ENCODE results near the gene CD300E. TPM values are rescaled to one million over a fixed set of nuclear protein-coding genes. Genes with fewer than 3 reads are reported as not detected.
"Not testable (repeated sequence)": the region's sequence is repeated elsewhere in the genome, so short reads cannot be mapped to it uniquely, and the experiment has no call there.

CD300E gene
- total RNA-seq, 1 donor from 2014 or later, result not detected

DNA sequence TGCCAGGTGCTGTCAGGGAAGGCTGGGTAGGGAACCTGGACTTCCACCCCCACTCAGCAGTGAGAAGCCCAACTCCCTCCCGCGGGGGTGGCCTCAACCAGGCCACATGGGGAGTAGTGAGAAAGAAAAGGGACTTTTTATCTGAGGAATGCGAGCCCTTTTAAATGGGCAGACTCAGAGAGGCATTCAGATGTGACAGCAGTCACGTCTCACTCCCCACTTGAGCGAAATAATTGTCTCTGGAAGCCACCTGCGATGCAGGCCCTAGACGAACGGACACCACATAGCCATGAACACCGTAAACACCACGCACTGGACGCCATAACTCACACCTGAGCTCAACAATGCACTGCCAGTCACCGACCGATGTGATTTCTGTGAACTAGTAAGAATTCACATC, 11.9 kb upstream of the CD300E start:
- DNase-seq (ENCODE audit: low read depth in 2 of 2), result no peak

DNA sequence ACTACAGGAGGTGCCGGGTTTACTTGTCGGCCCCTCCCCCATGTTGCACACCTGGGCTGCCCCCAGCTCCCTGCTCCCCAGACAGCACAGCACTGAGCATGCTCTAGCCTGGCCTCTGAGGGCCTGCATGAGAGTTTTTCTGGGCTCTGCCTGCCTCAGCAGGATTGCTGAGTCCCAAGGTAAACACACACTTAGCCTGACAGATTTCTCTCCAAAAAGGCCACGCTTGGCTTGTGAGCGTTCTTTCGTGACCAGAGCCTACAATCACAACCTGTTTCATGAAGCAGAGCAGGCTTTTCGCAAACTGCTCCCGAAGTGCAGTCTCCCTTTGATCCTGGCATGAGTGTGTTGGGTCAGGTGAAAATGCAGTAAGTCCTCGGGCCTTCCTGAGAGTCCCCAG, 9.8 kb upstream of the CD300E start:
- no peak for DNase-seq (ENCODE audit: low read depth in 2 of 2)

DNA sequence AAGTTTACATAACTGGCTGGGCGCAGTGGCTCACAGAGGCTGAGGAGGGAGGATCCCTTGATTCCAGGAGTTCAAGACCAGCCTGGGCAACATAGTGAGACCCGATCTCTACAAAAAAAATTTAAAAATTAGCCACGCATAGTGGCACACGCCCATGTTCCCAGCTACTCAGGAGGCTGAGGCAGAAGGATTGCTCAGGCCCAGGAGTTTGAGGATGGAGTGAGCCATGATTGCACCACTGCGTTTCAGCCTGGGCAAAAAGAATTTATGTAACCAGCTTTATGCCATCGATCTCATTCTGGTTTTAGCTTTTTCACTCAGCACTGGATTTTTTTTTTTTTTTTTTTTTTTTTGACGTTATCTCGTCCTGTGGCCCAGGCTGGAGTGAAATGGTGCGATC, 9.1 kb upstream of the CD300E start:
- DNase-seq (ENCODE audit: low read depth in 2 of 2), result no peak

DNA sequence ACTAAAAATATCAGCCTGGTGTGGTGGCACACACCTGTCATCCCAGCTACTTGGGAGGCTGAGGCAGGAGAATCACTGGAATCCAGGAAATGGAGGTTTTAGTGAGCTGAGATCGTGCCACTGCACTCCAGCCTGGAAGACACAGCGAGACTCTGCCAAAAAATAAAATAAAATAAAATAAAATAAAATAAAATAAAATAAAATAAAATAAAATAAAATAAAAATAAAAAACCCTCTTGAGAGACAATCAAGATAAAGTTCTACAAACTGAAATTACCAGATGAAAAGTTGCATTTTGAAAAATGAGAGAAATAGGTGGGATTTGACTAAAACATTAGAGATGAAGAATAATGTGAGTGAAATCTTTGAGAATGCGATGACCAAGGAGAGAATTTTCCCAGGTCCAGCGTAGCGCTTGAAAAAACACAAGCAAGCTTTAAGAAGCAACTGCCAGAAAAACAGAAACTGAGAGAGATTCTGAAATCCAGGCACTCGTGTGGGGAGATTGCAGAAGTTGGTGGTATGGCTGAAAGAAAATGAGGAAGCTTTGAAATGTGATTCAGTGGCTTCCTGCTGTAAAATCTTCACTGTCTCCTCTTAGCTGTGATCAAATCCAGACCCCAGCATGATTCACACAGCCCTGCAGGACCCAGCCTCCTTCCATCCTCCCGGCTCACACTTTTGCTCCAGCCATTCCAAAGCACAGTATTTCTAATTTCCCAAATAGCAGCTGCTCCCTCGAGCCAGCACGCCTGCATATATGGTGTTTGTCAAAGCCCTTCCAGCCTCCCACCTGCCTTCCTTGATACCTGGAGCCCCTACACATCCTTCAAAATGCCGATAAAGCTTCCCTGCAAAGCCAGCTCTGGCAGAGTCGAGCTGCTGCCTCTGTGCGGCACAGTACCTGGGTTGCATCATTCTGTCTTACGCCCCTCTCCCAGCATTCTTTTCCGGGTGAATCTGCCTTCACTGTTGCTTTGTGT, 8.2 kb upstream of the CD300E start:
- no peak for DNase-seq (ENCODE audit: low read depth in 2 of 2)

DNA sequence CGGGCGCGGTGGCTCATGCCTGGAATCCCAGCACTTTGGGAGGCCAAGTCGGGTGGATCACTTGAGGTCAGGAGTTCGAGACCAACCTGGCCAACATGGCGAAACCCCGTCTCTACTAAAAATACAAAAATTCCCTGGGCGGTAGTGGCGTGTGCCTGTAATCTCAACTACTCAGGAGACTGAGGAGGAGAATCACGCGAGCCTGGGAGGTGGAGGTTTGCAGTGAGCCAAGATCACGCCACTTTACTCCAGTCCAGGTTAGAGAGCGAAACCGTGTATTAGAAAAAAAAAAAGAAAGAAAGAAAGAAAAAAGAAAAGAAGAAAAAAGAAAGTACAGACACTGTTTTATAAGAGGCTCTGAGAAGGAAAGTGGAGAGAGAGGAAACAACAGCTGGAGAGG, 6.7 kb upstream of the CD300E start:
- DNase-seq (ENCODE audit: low read depth in 2 of 2), result not testable (repeated sequence)

DNA sequence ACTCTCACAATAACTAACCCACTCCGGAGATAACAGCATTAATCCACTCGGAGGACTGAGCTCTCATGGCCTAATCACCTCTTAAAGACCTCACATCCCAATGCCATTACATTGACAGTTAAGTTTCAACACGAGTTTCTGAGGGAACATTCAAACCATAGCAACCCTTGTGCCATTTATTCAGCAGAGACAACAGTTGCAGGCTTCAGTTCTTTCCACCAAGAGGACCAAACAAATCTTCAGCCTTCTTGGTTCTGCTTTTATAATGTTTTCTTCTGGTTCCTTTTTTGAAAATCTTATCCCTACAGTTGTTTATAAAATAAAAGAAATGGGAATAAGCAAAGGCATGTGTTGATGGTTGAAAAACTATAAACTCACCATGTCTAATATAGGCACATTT, 2.1 kb upstream of the CD300E start:
- DNase-seq (ENCODE audit: low read depth in 2 of 2), result no peak

DNA sequence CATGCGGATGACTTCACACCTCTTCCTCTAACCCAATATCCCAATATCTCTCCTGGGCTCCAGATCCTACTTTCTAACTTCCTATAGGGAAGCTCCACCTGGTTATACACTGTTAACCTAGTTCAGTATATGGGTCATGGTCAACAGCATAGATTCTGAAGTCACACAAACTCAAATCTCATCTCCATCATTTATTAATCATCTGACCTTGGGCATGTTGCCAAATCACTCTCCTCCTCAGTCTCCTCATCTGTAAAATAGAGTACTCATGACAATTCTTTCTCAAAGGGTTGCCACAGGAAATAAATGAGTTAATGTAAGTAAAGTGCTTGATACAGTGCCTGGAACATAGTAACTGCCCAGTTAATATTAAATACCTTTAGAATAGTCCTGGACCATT, 593 bp upstream of the CD300E start:
- DNase-seq (ENCODE audit: low read depth in 2 of 2), result no peak

DNA sequence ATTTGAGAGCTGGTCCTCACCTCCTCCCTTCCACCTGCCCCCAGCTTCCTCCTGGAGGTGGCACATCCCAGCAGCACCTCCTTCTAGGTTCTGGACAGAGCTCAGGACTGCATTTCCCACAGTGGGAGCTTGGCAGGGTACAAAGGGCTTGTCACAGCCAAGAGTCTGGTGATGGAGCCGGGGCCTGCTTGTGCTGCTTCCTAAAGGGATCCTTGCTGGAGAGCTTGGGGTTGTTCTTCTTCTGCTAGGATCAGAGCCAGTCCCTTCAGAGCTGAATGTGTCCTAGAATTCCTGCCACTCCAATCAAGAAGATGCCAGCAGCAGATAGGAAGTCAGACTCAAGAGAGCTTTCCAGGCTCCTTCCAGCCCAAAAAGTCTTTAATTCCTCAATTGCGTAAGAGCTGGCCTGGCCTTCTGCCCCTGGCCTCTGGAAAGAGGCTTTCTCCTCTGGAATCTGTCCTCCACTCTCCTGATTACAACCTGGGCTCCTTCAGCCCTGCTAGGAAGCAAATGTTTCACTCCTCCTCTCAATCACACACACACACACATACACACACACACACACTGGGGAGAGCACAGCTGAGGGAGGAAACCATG, 4.4 kb downstream of the CD300E start:
- no peak for DNase-seq (ENCODE audit: low read depth in 2 of 2)

DNA sequence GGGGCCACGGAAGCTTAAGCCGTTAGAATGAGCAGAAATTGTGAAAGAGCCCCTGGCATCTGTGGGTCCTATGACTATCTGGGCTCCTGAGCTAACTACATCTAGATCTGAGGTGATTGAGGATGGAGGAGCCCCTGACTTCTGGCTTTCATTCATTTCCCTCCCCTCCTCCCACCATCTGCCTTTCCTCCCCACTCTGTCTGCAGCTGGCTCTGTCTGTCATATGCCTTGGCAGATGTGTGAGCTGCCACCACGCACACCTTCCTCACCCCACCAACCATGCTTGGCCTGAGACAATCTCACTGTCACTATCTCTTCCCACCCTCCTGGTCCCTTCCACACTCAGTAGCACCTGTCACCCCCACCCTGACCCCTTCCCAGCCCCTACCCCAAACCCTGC, 5.1 kb downstream of the CD300E start:
- DNase-seq (ENCODE audit: low read depth in 2 of 2), result no peak

DNA sequence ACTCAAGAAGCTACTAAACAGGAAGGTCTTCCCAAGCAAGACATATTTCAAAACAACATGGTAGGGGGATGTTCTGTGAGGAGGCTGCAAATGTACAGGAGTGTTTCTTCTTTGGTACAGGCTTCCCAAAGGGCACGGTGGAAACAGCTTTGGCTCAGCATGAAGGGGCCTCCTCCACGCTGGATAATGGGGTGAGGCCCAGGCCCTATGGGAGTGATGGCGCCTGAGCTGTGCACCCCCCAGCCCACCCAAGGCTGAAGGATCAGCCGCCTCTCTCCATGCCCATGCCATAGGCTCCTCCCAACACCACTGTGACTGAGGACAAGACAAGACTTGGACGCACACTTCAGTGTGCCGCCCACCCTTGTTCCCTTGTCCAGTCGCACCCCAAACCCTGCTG, 6.8 kb downstream of the CD300E start:
- DNase-seq (ENCODE audit: low read depth in 2 of 2), result no peak

DNA sequence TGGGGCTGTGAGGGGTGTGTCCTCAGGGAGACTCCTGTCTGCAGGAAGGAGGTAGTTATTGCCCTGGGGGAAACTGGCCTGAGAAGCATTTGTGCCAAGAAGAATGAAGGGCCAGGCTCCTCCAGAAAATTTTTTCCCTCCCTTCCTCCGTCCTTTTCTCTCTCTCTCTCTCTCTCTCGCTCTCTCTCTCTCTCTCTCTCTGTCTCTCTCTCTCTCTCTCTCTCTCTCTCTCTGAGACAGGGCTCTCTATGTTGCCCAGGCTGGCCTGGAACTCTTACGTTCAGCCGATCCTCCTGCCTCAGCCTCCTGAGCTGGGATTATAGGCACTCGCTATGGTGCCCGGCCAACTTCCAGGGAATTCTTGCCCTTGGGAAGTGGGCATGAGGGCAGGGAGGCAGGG, 11.5 kb downstream of the CD300E start:
- no peak for DNase-seq (ENCODE audit: low read depth in 2 of 2)

DNA sequence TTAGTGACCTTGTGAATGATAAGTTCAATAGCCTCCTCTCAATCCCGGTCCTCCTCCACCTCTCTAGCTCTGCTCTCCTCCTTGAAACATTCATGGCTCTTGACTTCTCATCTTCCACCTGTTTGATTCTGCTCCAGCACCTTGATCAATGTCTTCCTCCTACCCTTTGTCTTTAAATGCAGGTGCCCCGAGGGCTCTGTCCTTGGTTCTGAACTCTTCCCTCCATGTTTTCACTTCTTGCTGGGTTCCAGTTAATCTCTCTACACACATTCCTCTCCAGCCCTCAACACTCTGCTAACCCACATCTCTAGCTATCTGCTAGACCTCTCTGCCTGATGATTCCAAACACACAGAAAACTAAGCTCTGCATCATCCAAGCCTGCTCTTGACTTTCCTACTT, 13.4 kb downstream of the CD300E start:
- no peak for DNase-seq (ENCODE audit: low read depth in 2 of 2)

DNA sequence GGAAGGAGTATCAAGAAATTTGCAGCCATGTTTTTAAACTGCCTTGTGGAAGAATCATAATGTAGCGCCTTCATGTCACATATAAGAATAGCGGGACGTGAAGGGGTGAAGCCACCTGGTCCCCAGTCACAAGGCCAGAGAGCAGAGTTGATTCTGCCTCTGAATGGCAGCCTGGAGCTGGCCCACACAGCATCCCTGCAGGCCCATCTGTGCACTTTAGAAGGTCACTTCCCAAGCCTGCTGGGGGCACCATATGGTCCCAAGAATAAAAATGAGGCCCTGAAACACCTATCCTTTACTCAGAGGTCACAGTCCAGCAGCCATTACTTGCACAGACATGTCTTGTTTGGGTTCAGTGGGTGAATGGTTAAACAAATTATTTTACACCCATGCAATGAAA, 15.0 kb downstream of the CD300E start:
- DNase-seq (ENCODE audit: low read depth in 2 of 2), result no peak

DNA sequence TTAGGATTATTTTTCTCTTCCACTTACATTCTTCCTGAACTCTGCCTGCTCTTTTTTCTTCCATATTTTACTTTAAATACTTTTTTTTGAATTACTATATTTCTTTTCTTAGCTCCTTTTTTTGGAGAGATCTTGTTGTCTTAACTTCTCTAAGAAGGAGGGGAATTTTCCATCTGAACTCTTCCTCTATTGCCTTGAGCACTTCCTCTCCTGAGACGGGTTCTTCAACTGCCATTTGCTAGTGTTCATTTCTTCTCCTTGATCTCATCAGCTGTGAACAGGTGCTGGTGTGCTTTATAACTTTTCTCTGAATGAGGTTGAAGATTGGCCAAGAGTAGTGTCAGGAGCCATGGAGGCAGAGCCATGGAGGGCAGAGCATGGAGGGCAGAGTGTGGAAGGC, 16.3 kb downstream of the CD300E start:
- DNase-seq (ENCODE audit: low read depth in 2 of 2), result no peak

DNA sequence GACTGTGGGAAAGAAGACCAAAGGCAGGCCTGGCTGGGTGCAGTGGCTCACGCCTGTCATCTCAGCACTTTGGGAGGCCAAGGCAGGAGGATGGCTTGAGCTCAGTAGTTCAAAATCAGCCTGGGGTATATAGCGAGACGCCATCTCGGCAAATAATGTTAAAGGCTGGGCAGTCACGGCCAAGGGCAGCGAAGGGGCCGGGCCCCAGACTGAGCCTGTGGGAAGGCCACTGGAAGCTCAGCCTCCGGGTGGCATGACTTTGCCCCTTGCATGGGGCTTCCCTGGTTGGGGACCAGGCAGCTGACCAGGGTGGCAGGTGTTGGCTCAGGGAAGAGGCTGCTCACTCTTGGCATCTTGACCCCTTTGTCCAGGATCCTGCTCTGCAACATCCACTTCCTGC, 17.5 kb downstream of the CD300E start:
- DNase-seq (ENCODE audit: low read depth in 2 of 2), result no peak

DNA sequence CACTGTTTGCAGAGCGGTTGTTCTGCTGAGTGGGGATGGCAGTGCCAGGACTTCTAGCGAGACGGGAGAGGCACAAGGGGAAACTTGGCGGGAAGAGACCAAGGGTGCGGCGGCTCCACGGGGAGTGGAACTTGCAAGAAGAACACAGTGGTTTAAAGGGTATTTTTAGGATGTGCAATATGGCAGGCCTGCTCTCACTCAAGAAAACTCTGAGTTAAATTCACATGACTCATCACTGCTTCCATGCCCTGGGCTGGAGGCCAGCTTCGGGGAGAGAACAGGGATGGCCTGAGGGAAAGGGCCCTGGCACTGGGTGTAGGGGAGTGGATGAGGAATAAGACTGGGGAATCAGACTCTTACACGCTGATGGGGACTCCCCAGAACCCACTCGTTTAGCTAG, 18.2 kb downstream of the CD300E start:
- no peak for DNase-seq (ENCODE audit: low read depth in 2 of 2)

DNA sequence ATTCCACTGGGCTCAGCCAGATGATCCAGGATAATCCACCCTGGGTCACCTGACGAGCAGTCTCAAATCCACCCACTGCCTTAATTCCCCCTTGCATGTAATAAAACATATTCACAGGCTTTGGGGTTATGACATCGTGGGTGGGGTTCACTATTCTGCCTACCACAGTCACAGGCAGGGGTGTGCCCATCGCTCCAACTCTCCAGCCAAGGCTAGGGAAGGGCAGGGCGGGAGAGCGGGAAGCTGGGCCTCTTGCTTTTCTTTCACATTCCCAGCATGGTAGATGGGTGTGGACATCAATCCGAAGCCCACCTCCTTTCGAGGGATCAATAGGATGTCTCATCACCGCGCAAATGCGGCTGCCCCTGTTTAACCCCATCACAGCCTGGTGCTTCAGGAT, 18.8 kb downstream of the CD300E start:
- no peak for DNase-seq (ENCODE audit: low read depth in 2 of 2)

DNA sequence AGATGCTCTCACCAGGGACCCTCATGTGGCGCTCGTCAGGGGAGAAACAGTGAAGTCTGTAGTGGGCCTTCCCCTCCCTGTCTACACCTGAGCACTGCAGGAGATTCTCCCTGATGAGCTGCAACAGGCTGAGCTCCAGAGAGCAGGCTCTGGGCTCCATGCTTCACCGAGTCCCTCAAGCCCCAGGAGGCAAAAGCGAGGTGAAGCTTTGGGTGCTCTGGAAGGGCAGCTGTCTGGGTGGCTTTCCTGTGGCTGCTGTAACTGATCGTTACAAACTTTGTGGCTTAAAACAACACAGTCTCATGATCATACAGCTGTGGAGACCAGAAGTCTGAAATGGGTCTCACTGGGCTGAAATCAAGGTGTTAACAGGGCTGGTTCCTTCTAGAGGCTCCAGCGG, 19.3 kb downstream of the CD300E start:
- DNase-seq (ENCODE audit: low read depth in 2 of 2), result no peak

DNA sequence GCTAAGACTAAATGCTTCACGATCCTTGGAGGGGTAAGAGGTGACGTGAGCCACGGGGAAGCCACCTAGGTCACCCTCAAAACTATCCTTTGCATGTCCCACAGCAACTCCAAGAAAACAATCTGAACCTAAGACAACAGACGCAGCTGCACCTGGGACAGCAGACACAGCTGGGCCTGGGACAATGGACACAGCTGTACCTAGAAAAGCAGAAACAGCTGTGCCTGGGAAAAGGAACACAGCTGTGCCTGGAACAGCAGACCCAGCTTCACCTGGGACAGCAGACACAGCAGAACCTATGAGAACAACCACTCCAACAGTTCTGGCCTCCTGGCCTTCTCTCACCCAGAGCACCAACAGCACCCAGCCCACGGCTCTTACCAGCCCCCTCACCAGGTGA, 19.8 kb downstream of the CD300E start:
- DNase-seq (ENCODE audit: low read depth in 2 of 2), result no peak

DNA sequence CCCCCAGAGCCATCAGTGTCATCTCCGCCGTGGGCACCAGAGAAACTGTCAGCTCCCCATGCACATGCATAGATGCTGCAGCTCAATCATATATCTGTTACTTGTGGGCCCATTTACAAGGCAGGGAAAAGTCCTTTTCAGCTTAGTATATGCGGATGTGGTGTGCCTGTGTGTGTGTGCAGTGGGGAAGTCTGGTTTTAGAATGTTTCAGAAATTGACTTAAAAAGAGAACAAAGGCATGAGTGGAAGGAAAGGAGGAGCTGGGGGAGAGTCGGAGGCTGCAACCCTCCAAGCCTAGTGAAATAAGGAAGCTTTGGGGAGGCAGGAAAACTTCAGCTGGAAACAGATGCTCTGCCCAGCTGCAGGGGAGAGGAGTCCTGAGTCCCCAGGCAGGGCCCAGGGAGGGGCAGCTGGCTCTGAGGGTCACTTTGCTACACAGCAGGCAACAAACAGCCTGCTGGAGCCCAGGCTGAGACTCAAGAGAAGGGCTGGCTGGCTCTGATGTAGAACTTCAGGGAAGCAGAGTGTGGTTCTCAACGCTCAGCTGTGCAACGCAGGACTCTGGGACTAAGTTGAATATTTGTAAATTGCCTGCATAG, 20.4 kb downstream of the CD300E start:
- no peak for DNase-seq (ENCODE audit: low read depth in 2 of 2)

DNA sequence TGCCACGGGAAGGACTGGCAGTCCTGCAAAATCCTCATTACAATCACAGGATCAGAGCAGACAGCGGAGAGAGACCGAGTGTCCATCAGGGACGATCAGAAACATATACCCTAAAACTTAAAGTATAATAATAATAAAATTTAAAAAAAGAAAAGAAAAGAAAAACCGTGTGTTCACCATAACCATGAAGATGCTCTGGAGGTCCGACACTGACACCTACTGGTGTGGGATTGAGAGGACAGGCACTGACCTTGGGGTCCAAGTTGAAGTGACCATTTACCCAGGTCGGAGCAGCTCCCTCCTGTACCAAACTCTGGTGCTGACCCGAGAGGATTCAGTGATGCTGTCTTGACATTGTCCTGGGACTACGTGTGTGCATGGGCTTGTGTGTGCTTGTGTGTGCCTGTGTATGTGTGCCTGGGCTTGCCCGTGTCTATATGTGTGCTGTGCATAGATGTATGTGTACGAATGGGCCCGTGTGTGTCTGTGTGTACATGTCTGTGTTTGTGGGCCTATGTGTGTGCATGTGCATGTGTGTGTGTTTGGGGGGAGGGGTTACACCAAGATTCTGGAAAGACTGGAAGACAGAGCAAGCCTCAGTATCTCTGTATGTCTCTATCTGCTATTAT, 21.5 kb downstream of the CD300E start:
- DNase-seq (ENCODE audit: low read depth in 2 of 2), result peak; percentile 17 to 38

DNA sequence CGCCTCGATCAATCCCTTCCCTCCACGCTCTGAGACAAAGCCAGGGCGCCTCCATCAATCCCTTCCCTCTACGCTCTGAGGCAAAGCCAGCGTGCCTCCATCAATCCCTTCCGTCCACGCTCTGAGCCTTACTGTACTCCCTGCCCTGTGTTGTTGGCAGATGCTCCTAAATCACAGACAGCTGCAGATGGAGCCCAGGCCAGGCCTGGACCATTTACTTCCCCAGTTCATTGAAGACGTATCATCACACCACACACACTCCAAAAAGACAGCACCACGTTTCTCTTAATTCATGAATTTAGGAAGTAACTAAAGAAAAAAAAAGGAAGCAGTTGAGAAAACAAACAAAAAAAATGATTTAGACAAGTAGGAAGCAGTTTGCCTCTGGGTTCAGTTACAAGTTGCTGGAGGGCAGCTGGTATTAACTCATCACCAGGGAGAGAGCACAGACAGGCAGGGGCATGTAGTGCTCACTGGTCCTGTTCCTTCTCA, 24.0 kb downstream of the CD300E start:
- no peak for DNase-seq (ENCODE audit: low read depth in 2 of 2)

Measured in dermis microvascular lymphatic vessel endothelial cell (primary cell).